ENCODE results near the gene OXER1.

The OXER1 gene

DNA sequence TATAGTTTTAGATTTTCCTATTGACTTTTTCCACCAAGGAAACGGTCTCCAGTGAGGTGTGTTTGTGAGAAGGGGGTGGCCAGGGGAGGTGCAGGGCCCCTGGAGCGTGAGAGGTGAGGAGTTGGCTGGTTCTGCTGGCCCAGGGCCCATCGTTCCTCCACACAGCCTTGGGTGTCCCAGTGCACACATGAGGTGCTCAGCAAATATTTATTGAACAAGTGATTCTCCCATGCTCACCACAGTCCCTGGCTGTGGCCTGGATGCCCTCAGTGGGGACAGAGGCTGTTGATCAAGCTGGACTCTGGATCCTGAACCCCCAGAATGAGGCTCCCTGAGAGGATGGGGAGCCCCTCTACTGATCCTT, 23.5 kb upstream of the OXER1 start:
- no peak overlapping the region for H3K4me3 ChIP-seq (IDR thresholded peaks at IDR 0.05; ENCODE audit: insufficient read depth, low read depth, low read length)
- H2AFZ ChIP-seq (ENCODE audit: low read depth) = no peak overlapping the region
- no peak overlapping the region for H3K4me2 ChIP-seq
- no peaks in the 10 kb centered on the region for H3K36me3 ChIP-seq (ENCODE audit: insufficient read depth)
- no peaks in the 10 kb centered on the region for H3K79me2 ChIP-seq (ENCODE audit: insufficient read depth, low read depth)
- no peak overlapping the region for H3K27ac ChIP-seq
- no peaks in the 10 kb centered on the region for H4K20me1 ChIP-seq (ENCODE audit: insufficient read depth)
- TF ChIP-seq, protein P1, sequence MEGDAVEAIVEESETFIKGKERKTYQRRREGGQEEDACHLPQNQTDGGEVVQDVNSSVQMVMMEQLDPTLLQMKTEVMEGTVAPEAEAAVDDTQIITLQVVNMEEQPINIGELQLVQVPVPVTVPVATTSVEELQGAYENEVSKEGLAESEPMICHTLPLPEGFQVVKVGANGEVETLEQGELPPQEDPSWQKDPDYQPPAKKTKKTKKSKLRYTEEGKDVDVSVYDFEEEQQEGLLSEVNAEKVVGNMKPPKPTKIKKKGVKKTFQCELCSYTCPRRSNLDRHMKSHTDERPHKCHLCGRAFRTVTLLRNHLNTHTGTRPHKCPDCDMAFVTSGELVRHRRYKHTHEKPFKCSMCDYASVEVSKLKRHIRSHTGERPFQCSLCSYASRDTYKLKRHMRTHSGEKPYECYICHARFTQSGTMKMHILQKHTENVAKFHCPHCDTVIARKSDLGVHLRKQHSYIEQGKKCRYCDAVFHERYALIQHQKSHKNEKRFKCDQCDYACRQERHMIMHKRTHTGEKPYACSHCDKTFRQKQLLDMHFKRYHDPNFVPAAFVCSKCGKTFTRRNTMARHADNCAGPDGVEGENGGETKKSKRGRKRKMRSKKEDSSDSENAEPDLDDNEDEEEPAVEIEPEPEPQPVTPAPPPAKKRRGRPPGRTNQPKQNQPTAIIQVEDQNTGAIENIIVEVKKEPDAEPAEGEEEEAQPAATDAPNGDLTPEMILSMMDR (conservative IDR thresholded peaks at IDR 0.05; ENCODE audit: low read depth, low read length) = no peak
- H3K9ac ChIP-seq = no peak overlapping the region
- H3K27me3 ChIP-seq (ENCODE audit: insufficient read depth, low read depth) = no peaks in the 10 kb centered on the region
- H3K4me1 ChIP-seq (ENCODE audit: low read depth, poor library complexity, severe bottlenecking) = no peaks in the 10 kb centered on the region

DNA sequence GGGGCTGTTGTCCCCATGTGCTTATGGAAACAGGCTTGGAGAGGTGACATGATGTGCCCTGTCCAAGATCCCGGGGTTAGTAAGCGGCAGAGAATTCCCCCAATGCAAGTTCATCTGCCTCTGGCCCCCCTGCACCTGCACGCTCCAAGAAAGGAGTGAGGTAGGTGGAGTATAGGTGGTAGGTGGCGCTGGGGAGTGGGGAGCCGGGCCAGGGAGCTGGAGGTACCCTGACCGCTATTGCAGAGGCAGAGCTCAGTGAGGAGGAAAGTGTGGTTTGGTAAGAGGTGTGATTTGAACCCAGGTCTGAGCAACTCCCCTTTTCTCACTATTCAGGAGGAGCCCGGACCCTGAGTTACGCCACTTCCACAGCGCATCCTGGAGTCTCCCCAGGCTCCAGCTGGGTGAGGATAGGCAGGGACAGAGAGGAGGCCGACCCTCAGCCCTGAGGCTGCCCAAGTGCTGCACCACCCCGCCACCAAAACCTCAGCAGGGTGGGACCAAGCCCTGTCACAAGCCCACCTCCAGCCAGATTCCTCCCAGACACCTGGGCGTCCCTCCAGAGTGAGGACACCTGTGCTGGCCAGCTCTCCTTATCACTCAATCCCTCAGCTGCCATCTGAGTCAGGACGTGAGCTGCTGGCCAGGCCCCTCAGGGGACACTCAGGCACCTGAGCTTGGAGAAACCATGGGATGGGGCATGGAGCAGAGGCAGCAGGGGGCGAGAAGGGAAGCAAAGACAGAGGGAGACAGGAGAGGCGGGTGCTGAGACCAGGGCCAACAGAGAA, 22.8 kb upstream of the OXER1 start:
- Histone ChIP-seq H3K9ac (no peak overlapping the region), H2AFZ (ENCODE audit: low read depth) (no peak overlapping the region), H3K4me3 (IDR thresholded peaks at IDR 0.05; ENCODE audit: insufficient read depth, low read depth, low read length) (no peak overlapping the region), H3K27me3 (ENCODE audit: insufficient read depth, low read depth) (no peaks in the 10 kb centered on the region), H3K79me2 (ENCODE audit: insufficient read depth, low read depth) (no peaks in the 10 kb centered on the region), H3K4me1 (ENCODE audit: low read depth, poor library complexity, severe bottlenecking) (no peaks in the 10 kb centered on the region), H3K36me3 (ENCODE audit: insufficient read depth) (no peaks in the 10 kb centered on the region), H3K4me2 (no peak overlapping the region), H3K27ac (no peak overlapping the region), H4K20me1 (ENCODE audit: insufficient read depth) (no peaks in the 10 kb centered on the region)
- TF ChIP-seq, protein P1 (conservative IDR thresholded peaks at IDR 0.05; ENCODE audit: low read depth, low read length) = no peak

DNA sequence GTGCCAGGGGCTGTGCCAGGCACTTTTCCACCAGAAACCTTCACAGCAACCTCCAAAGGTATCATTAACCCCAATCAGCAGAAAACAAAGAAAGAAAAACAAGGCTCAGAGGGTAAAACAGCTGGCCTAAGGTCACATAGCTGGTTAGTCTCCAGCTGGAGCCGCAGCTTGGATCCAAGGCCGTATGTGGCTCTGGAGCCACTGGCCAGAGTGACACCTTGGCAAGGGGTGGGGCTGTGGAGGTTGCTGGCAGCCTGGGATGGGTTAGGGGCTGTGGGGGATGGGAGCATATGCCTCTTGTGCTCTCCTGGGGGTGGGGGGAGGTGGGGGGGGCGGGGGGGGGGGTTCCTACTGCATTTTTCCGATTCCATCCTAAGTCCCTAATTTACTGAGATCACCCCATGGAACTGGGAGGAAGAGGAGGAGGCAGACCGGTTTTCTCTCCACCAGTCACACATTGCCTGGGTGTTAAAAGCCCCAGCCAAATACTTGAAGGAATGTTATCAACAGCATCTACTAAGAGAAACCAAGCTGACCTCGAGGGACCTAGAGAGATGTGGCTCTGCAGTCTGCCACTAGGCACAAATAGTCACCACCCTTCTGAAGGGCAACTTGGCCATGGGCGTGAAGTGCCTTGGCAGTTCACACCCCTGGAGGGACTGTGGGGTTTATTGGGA, 20.4 kb upstream of the OXER1 start:
- Histone ChIP-seq H4K20me1 (ENCODE audit: insufficient read depth) (no peaks in the 10 kb centered on the region), H2AFZ (ENCODE audit: low read depth) (no peak overlapping the region), H3K27me3 (ENCODE audit: insufficient read depth, low read depth) (no peaks in the 10 kb centered on the region), H3K4me3 (IDR thresholded peaks at IDR 0.05; ENCODE audit: insufficient read depth, low read depth, low read length) (no peak overlapping the region), H3K4me1 (ENCODE audit: low read depth, poor library complexity, severe bottlenecking) (no peaks in the 10 kb centered on the region), H3K36me3 (ENCODE audit: insufficient read depth) (no peaks in the 10 kb centered on the region), H3K9ac (no peak overlapping the region), H3K79me2 (ENCODE audit: insufficient read depth, low read depth) (no peaks in the 10 kb centered on the region), H3K4me2 (no peak overlapping the region), H3K27ac (no peak overlapping the region)
- TF ChIP-seq, protein P1 (conservative IDR thresholded peaks at IDR 0.05; ENCODE audit: low read depth, low read length) = no peak

DNA sequence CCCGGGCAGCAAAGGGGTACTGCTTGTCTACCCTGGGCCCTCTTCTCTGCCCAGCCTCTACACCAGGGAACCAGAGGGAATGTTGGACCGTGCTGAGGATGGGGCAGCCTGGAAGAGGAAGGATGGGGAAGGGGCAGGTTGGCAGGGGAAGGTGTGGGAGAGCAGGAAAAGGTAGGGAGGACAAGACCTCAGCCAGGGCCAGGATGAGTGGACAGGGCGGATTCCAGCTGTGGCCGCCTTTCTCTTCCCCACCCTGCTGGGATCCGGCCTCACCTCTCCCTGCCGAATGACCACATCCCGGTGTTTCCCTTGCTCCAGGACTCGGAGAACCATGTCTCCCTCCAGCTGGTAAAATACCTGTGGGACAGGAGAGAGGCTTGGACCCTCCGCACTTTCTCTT, 19.6 kb upstream of the OXER1 start:
- Histone ChIP-seq H4K20me1 (ENCODE audit: insufficient read depth) (no peaks in the 10 kb centered on the region), H3K9ac (no peak overlapping the region), H3K4me1 (ENCODE audit: low read depth, poor library complexity, severe bottlenecking) (no peaks in the 10 kb centered on the region), H3K4me2 (no peak overlapping the region), H2AFZ (ENCODE audit: low read depth) (no peak overlapping the region), H3K27me3 (ENCODE audit: insufficient read depth, low read depth) (no peaks in the 10 kb centered on the region), H3K36me3 (ENCODE audit: insufficient read depth) (no peaks in the 10 kb centered on the region), H3K4me3 (IDR thresholded peaks at IDR 0.05; ENCODE audit: insufficient read depth, low read depth, low read length) (no peak overlapping the region), H3K27ac (no peak overlapping the region), H3K79me2 (ENCODE audit: insufficient read depth, low read depth) (no peaks in the 10 kb centered on the region)
- TF ChIP-seq, protein P1 (conservative IDR thresholded peaks at IDR 0.05; ENCODE audit: low read depth, low read length) = no peak

Measured in KMS-11 (cell line).